NT2/D1 (cell line): ENCODE measurements around the gene SFXN5.

Experiments
- SUZ12 ChIP-seq: IDR thresholded peaks from 2 replicates; pipeline ENCODE4 v1.6.1; 2011; ENCODE audit not compliant: insufficient read length, insufficient read depth; ENCODE audit errors: extremely low read depth
- YY1 ChIP-seq: IDR thresholded peaks from 2 replicates; pipeline ENCODE4 v1.6.1; 2011; ENCODE audit not compliant: insufficient read length, insufficient read depth
- ZNF274 ChIP-seq: IDR thresholded peaks from 2 replicates; pipeline ENCODE4 v1.6.1; 2011; ENCODE audit warnings: mild to moderate bottlenecking, low read depth, low read length

DNA sequence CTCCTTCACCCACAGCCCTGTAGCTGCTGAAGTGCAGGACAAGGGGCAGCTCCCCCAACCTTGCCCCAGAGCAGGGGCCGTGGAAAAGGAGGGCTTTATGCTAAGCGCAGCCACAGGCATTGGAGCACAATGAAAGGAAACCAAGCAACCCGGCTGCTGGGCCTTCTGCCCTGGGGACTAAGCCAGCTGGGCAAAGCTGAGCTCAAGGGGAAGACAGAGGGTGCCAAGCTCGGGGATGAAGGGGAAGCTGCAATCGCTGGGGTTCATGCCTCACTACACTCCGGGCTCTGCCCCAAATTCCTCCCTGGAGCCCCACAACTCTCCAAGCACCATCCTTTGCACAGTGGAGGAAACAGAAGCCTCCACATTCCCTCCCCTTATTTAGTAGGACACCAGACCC, 12.4 kb downstream of the SFXN5 start:
- TF ChIP-seq YY1: no peak
- no peak for TF ChIP-seq SUZ12
- TF ChIP-seq ZNF274: no peak
